GM18858 (cell line): ENCODE data around the gene SLC16A5.
"Not testable (repeated sequence)": the region's sequence is repeated elsewhere in the genome, so short reads cannot be mapped to it uniquely, and the experiment has no call there.

ENCODE experiments used
- ATAC-seq: cut with Tn5 transposase; IDR thresholded peaks from one replicate; pipeline ENCODE4 v1.9.1; 2021; ENCODE audit not compliant: unreplicated experiment

The SLC16A5 gene

DNA sequence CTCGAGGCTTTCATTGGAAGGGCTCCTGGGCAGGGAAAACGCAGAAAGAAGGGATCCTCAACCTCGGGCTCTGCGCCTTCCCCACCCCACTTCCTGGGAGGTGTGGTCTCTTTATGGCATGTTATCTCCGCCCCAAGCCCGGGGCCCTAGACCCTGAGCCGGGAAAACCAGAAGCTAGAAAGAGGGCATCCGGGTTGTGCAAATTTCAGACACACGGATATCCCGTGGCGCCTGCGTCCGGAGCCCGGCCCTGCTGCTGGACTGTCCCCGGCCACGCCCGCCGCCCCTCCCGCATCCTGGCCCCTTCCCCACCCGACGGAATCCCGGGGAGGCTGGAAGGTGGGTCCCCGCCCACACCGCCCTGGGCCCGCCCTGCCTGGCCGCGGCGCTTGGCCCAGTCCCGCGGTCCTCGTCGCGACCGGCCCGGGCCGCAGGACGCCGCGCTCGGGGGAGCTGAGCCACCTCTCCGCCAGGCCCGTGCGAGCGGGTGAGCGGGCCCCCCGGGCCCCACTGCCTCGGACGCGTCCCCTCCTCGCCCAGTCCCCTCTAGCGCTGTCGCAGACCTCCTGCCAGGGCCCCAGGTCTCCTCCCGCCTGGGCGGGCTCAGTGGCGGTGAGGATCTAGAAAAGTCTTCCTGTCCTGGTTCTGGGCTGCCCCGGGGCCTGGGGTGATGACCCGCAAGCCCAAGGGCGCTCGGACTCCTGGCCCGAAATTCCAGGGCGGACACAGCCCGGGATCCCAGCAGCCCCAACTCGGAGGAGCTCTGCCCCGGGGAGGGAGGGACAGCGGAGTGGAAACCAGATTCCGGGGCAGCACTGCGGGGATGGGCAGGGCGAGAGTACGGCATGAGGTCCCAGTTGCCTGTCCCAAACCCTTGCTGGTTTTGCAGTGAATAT is at the start of gene SLC16A5:
SLC16A5 (plus strand) TSS at position 397 of the 896 bp plus-strand sequence. CDS start 5,683 bp downstream, outside the sequence.
- no peak for ATAC-seq

DNA sequence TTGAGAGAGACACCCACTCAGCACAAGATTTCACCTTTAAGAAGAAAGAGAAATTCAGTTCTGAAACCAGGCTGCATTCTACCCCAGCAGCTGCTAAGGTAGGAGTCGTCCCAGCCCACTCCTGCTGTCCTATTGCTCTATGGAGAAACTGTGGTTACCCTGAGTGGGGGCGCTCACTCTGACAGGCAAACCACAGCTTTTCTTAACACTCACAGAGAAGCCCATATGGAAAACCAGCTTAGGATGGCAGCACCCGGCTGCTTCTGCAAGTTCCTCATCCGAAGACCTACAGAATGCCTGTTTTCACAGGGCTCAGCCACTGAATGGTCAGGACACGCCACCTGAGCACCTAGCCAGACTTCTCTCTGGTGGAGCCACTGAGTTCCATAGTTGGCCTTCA is 48.5 kb upstream of the SLC16A5 start:
- ATAC-seq: no peak

DNA sequence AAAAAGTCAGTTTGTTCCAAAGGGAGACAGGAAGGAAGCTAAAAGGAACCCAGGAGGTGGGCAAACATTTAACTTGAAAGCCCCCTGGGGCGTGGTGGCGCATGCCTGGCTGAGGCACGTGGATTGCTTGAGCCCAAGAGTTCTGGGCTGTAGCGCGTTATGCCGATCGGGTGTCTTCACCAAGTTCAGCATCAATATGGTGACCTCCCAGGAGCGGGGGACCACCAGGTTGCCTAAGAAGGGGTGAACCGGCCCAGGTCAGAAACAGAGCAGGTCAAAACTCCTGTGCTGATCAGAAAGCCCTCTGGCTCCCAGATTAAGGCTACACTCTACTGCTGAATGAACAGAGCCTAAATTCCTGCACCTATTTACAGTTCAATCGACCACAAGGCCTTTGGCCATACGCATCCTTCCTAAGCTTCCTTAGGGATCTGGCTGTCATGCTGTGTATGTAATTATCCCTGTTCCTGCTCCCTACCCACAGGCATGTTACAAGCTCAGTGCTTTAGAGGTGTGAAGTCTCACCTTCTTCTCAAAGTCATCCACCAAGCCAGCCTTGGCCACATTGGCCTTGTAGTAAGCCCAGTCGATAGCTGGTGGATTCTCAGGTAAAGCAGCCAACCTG is 46.0 kb upstream of the SLC16A5 start:
- no peak for ATAC-seq

GRCh38 chr17:75043789-75044188 is 44.0 kb upstream of the SLC16A5 start:
- ATAC-seq: not testable (repeated sequence)

DNA sequence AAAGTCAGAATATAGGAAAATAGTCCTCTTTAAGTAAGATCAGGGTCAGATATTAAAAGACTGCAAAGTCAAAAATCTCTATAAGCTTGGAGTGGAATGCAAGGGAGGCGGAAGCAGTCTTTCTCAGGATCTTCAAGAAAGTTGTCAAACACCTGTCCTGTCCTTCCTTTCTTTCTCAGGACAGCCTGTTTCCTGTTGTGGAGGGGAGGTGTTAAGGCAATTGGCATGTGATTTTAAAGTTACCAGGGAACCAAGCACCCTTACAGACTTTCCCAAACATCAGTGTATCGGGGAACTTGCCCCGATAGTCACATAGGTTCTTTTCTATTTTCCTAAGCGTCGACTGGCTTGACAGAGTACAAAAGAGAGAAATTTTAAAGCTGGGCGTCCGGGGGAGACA is 43.0 kb upstream of the SLC16A5 start:
- ATAC-seq: no peak

- ATAC-seq: not testable (repeated sequence)
Observed at GRCh38 chr17:75045946-75046406, 41.8 kb upstream of the SLC16A5 start.

DNA sequence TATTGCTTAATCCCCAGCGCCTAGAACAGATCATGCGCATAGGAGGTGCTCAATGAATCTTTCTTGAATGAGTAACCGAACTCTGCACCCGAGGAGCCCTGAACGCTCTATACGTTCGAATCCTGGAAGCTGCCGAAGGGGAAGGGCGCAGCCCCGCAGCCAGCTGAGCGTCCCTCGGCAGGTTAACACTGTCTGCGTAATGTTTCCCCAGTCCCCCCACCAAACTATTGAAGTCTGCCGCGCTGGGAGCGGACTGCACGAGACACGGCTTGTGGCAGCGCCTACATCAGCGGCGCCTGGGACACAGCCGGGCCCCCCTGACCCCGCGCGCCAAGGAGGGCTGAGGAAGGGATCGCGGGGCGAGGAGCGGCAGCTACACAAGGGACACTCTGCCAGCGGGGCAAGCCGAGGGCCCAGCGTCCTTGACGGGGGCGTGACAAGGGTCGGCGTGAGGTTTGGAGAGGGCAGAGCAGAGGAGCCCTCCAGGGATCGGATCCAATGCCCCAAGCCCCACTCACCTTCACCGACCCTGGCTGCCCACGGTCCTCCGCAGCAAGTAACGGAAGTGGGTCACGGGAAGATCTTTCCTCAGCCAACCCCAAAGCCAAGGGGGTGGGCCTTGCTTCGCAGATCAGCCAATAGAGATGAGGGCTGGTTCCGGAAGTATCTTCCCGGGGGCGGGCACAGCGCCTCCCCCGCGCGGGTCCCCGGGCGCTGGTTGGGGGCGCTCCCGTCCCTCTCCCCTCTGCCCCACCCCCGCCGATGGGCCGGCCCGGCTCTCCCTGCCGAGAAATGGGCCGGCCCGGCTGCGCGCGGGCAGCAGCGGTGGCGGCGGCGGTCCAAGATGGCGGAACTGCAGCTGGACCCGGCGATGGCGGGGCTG is 41.1 kb upstream of the SLC16A5 start, which contains the start of the genes ATP5PD and KCTD2:
ATP5PD (minus strand) TSS at position 563 of the 883 bp plus-strand sequence. CDS start 4,319 bp downstream, outside the sequence.
KCTD2 (plus strand) TSS at position 819 of the 883 bp plus-strand sequence; CDS start at position 845, 26 bp downstream.
- ATAC-seq: peak; percentile 84

DNA sequence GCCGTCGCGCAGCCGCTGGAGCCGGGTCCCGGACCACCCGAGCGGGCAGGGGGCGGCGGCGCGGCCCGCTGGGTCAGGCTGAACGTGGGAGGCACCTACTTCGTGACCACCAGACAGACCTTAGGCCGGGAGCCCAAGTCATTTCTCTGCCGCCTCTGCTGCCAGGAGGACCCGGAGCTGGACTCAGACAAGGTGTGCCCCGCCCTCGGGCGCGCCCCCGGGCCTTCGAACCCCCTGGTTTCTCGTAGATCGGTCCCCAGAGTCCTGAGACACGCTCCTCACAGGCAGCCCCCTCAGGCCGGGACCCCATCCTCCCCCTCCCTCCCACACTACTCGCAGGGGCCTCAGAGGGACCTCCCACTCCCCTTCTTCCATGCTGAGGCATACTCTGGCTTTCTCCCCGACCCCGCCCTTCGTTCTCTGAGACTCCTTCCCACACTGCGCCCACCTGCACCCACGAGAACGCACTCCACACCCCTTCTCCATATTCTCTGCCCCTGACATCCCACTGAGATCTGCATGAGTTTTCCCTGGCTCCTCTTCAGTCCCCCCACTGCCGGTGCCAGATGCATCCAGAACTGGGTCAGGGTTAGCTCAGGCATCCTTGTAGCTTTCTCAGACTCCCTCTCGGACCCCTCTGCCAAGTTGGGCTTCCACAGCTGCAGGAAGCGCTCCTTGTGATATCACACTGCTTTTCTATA is 40.2 kb upstream of the SLC16A5 start:
- peak; percentile 9 for ATAC-seq

GRCh38 chr17:75048249-75048878 is 39.4 kb upstream of the SLC16A5 start:
- no peak for ATAC-seq

DNA sequence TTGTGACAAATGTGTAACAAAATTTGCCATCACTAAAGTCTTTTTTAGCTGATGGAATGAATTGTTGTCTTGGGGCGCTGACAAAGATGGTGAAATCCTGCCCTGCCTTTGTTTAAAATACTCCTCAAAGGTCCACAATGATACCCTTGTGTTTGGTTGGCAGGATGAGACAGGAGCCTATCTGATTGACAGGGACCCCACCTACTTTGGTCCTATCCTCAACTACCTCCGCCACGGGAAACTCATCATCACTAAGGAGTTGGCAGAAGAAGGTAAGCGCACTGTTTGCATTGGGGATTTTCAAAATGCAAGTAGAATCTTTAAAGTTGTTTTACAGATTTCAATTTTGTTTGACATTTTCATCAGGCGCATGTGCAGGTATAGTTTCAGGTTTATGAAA is 38.7 kb upstream of the SLC16A5 start:
- ATAC-seq: no peak

DNA sequence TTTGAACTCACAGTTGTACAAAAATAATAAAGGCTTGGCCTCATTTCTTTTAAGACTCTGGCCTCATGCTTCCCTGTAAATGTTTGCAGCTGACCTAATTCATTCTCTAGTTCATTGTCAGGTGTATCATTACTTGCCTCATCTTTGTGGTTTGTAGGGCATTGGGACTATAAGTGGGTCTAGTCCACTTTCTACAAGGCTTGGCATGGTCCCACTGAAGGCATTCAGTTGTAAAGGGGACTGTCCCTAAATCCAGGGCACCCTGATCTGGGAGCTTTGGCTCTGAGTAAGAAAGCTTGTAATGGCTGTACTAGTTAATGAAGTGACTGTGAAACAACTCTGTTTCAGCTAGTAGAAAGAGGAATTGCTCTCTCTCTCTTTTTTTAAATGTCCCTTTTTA is 38.0 kb upstream of the SLC16A5 start:
- no peak for ATAC-seq

DNA sequence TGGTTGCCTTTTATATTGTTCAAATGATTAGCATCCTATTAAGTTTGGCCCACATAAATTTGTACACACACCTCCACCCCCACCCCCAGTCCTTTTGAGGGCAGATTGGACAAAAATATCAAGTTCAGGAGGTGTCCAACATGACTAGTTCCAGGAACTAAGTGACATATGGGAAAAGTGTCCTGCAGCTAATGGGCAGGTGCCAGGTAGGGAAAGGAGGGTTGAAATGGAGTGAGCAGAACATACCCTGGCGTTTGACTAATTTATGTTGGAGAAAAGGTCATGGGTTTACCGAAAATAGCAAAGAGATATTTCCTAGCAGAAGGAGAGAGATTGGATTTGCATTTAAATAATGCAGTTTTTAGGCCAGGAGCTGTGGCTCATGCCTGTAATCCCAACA is 35.8 kb upstream of the SLC16A5 start:
- no peak for ATAC-seq

GRCh38 chr17:75059369-75060345 is 28.1 kb upstream of the SLC16A5 start:
- ATAC-seq: no peak

DNA sequence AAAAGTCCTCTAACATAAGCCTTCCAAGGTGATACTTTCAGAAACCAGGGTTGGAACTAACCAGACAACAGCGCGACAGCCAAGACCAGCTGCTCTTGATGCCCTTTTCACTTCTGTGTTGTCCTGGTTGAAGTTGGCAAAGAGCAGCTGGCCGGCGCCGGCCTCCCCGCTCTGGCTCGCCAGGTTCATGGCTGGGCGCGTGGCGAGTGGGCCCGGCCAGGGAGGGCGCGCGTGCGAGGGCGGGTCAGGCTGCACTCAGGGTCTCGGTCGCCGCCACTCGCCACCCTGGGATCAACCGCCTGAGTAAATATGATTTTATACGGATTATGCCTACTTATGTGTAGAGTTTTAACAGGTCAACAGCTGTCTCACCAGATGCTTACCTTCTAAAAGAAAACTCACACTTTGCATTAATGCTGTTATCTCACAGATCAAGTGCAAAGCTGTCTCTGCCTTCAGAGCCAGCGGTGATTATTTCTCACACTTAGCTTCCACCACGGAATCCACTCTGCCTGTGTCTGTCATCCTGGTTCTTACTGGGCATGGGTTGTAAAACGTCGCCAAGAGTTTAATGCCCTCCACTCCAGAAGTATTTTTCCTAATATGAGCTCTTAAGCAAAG is 27.2 kb upstream of the SLC16A5 start:
- no peak for ATAC-seq

- no peak for ATAC-seq
Observed at GRCh38 chr17:75061055-75061438, 26.7 kb upstream of the SLC16A5 start.

GRCh38 chr17:75061618-75062017 is 26.1 kb upstream of the SLC16A5 start:
- no peak for ATAC-seq

GRCh38 chr17:75063201-75063600 is 24.6 kb upstream of the SLC16A5 start:
- ATAC-seq: no peak

DNA sequence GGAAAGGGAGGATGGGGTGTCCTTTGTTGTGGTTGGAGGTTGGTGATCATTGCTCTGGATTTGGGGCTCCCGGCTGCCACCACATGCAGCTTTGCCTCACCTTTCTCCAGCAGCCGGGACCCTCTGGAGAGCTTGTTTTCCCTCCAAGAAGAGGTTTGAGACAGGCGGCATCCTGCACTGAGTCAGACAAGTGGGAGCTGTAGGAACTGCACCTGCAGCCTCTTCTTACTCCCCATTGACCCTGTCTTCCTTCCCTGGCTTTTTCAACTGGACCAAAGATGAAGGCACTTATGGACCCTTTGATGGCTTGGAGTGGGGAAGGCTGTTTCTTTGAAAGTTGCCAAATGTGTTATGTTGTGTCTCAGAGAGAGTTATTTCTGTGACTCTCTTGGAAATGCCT is 24.1 kb upstream of the SLC16A5 start:
- no peak for ATAC-seq
